Astrocyte (in vitro differentiated cells and primary cell): Measurements from ENCODE around the gene TSC2. TPM values are rescaled to one million over a fixed set of nuclear protein-coding genes. Genes with fewer than 3 reads are reported as not detected.

Experiments used
- DNase-seq: peaks from one replicate; pipeline ENCODE4 v3.0.0-alpha.2; 2010; ENCODE audit warnings: low read depth
- FAIRE-seq: peaks from 2 replicates; lab custom pipeline; 2011; peaks lifted over from hg19 to GRCh38; lab: Jason Lieb, UNC
- H2AFZ ChIP-seq: 2 replicates; pipeline ENCODE4 v1.6.0; 2012; ENCODE audit warnings: low read depth, low read length, inconsistent platforms
- H3K27ac ChIP-seq: 2 replicates; pipeline ENCODE4 v1.5.1; 2011; ENCODE audit warnings: low read depth, low read length, inconsistent platforms
- H3K27me3 ChIP-seq: 2 replicates; pipeline ENCODE4 v1.6.0; 2011; ENCODE audit warnings: low read length, inconsistent platforms; ENCODE audit not compliant: insufficient read depth
- H3K36me3 ChIP-seq: 2 replicates; pipeline ENCODE4 v1.5.1; 2011; ENCODE audit warnings: low read length, inconsistent platforms; ENCODE audit not compliant: insufficient read depth
- H3K4me1 ChIP-seq: 2 replicates; pipeline ENCODE4 v1.5.1; 2011; ENCODE audit warnings: low read length, inconsistent platforms; ENCODE audit not compliant: insufficient read depth
- H3K4me2 ChIP-seq: 2 replicates; pipeline ENCODE4 v1.6.0; 2012; ENCODE audit warnings: low read length, inconsistent platforms
- H3K4me3 ChIP-seq: 2 replicates; pipeline ENCODE4 v1.5.1; 2011; ENCODE audit warnings: low read depth, mild to moderate bottlenecking, low read length, inconsistent platforms; ENCODE audit not compliant: insufficient read depth
- H3K79me2 ChIP-seq: 2 replicates; pipeline ENCODE4 v1.6.0; 2012; ENCODE audit warnings: mild to moderate bottlenecking, low read length, inconsistent platforms; ENCODE audit not compliant: insufficient read depth
- H3K9ac ChIP-seq: 2 replicates; pipeline ENCODE4 v1.6.0; 2012; ENCODE audit warnings: mild to moderate bottlenecking, low read length, inconsistent platforms
- H3K9me3 ChIP-seq: 2 replicates; pipeline ENCODE4 v1.5.1; 2012; ENCODE audit warnings: low read depth, mild to moderate bottlenecking, low read length, inconsistent platforms; ENCODE audit not compliant: insufficient read depth
- H4K20me1 ChIP-seq: 2 replicates; pipeline ENCODE4 v1.6.0; 2012; ENCODE audit warnings: low read length, inconsistent platforms; ENCODE audit not compliant: insufficient read depth
- H3K27ac Mint-ChIP-seq: one replicate; pipeline ENCODE4 v1.8.0; 2021; ENCODE audit warnings: mild to moderate bottlenecking, mixed read lengths; ENCODE audit not compliant: unreplicated experiment
- H3K27me3 Mint-ChIP-seq: one replicate; pipeline ENCODE4 v1.8.0; 2021; ENCODE audit warnings: low read depth, mixed read lengths; ENCODE audit not compliant: unreplicated experiment
- H3K36me3 Mint-ChIP-seq: one replicate; pipeline ENCODE4 v1.8.0; 2021; ENCODE audit warnings: low read depth, mixed read lengths; ENCODE audit not compliant: unreplicated experiment
- H3K4me1 Mint-ChIP-seq: one replicate; pipeline ENCODE4 v1.8.0; 2021; ENCODE audit warnings: low read depth, mixed read lengths; ENCODE audit not compliant: unreplicated experiment
- H3K4me3 Mint-ChIP-seq: one replicate; pipeline ENCODE4 v1.8.0; 2021; ENCODE audit warnings: mild to moderate bottlenecking, moderate library complexity, mixed read lengths; ENCODE audit not compliant: unreplicated experiment
- H3K9me3 Mint-ChIP-seq: one replicate; pipeline ENCODE4 v1.8.0; 2021; ENCODE audit warnings: mild to moderate bottlenecking, mixed read lengths; ENCODE audit not compliant: unreplicated experiment
- CTCF ChIP-seq: IDR thresholded peaks from 2 replicates; pipeline ENCODE4 v1.5.1; 2011; ENCODE audit warnings: low read depth, mild to moderate bottlenecking, inconsistent platforms, low read length, moderate library complexity; ENCODE audit not compliant: insufficient read depth
- EZH2 ChIP-seq: IDR thresholded peaks from 2 replicates; pipeline ENCODE4 v1.6.1; 2012; ENCODE audit warnings: mild to moderate bottlenecking, low read length, inconsistent platforms; ENCODE audit not compliant: insufficient read depth
- total RNA-seq: library from RNA; stranded (reverse); gene quantifications from 2 replicates; pipeline ENCODE4 v1.2.1, GENCODE V29; 2021

TSC2 gene
- total RNA-seq, 1 donor from 2014 or later, result 89.5 TPM

GRCh38 chr16:2037115-2037514, 10.7 kb upstream of the TSC2 start:
- Histone ChIP-seq H3K4me1 (peaks cover 83% of the 10 kb centered on the region), H3K9me3 (no peaks in the 10 kb centered on the region), H2AFZ (no peak overlapping the region), H3K9ac (no peak overlapping the region), H3K27ac (no peak overlapping the region), H3K36me3 (no peaks in the 10 kb centered on the region), H3K4me2 (no peak overlapping the region), H3K27me3 (no peaks in the 10 kb centered on the region), H4K20me1 (peaks cover 3% of the 10 kb centered on the region), H3K4me3 (no peak overlapping the region), H3K79me2 (peaks cover 45% of the 10 kb centered on the region)
- no peaks in the 10 kb centered on the region for H3K9me3 Mint-ChIP-seq
- FAIRE-seq (no peak), DNase-seq (no peak)
- H3K4me3 Mint-ChIP-seq, result no peak overlapping the region
- H3K4me1 Mint-ChIP-seq, result peaks cover 15% of the 10 kb centered on the region
- TF ChIP-seq EZH2 (no peak), CTCF (no peak)
- no peaks in the 10 kb centered on the region for H3K36me3 Mint-ChIP-seq
- no peaks in the 10 kb centered on the region for H3K27me3 Mint-ChIP-seq
- H3K27ac Mint-ChIP-seq, result no peak overlapping the region

- H3K36me3 Mint-ChIP-seq, result no peaks in the 10 kb centered on the region
- no peak overlapping the region for H3K4me2 ChIP-seq
- H3K36me3 ChIP-seq, result no peaks in the 10 kb centered on the region
- no peak overlapping the region for H3K27ac Mint-ChIP-seq
- FAIRE-seq (no peak), DNase-seq (no peak)
- H3K27me3 ChIP-seq, result no peaks in the 10 kb centered on the region
- no peaks in the 10 kb centered on the region for H3K9me3 ChIP-seq
- H3K27ac ChIP-seq, result no peak overlapping the region
- peaks cover 10% of the 10 kb centered on the region for H3K4me1 Mint-ChIP-seq
- no peak overlapping the region for H2AFZ ChIP-seq
- H3K27me3 Mint-ChIP-seq, result no peaks in the 10 kb centered on the region
- peaks cover 76% of the 10 kb centered on the region for H3K4me1 ChIP-seq
- no peak for TF ChIP-seq CTCF
- TF ChIP-seq EZH2, result no peak
- peaks cover 3% of the 10 kb centered on the region for H4K20me1 ChIP-seq
- H3K9ac ChIP-seq, result no peak overlapping the region
- no peak overlapping the region for H3K4me3 Mint-ChIP-seq
- H3K4me3 ChIP-seq, result no peak overlapping the region
- peaks cover 45% of the 10 kb centered on the region for H3K79me2 ChIP-seq
- H3K9me3 Mint-ChIP-seq, result no peaks in the 10 kb centered on the region
These were observed 10.0 kb upstream of the TSC2 start for GRCh38 chr16:2037647-2038381.
